HG02571 (cell line): Measurements from ENCODE around the gene RGCC.
"Not testable (repeated sequence)": the region's sequence is repeated elsewhere in the genome, so short reads cannot be mapped to it uniquely, and the experiment has no call there.

Experiments used
- ATAC-seq: cut with Tn5 transposase; IDR thresholded peaks from one replicate; pipeline ENCODE4 v1.9.1; 2021; ENCODE audit warnings: mild to moderate bottlenecking, moderate library complexity; ENCODE audit not compliant: unreplicated experiment

Gene RGCC

DNA sequence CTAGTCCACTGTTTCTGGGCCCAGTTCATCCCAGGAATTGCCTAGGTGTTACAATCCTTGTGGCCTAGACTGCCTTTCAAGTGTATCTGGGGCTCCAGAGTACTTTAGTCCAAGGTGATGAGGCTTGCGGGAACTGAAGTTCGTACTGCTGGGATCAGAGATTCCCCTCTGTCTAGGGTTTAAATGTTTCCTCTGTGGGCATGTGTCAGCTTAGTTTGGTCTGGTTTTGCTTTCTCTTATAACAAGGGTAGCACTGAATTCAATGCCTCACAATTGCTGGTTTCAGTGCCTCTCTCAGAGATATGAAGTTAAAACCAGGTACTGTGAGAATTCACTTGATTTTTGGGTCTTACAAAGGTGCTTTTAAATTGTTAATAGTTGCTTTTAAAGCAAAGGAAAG, 30.8 kb downstream of the RGCC start:
- ATAC-seq: no peak

GRCh38 chr13:41490371-41491015, 33.1 kb downstream of the RGCC start:
- ATAC-seq: no peak

GRCh38 chr13:41491436-41491835, 34.1 kb downstream of the RGCC start:
- no peak for ATAC-seq

GRCh38 chr13:41492432-41493260, 35.3 kb downstream of the RGCC start:
- no peak for ATAC-seq

- ATAC-seq: no peak
These were observed 36.9 kb downstream of the RGCC start for GRCh38 chr13:41494202-41494601.

DNA sequence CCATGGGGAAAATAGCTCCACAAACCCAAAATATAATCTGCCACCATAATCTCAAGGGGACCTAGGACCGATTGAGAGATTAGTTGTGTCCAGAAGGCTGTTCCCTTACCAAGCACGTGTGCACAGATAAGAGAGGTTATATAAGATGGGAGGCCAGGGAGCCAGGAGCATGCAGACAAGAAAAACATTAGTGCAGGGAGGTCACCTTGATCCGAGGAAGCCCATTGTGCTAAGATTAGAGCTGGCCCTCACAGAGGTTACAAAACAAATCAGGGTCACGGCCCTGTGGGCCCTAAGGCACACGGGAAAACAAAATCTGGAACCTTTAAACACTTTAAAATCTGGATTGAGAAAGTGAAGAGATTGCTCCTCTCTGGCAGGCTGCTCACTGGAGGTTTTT, 37.7 kb downstream of the RGCC start:
- ATAC-seq: no peak

- no peak for ATAC-seq
These were observed 39.3 kb downstream of the RGCC start for GRCh38 chr13:41496420-41497234.

GRCh38 chr13:41497436-41497835, 40.1 kb downstream of the RGCC start:
- ATAC-seq: no peak

DNA sequence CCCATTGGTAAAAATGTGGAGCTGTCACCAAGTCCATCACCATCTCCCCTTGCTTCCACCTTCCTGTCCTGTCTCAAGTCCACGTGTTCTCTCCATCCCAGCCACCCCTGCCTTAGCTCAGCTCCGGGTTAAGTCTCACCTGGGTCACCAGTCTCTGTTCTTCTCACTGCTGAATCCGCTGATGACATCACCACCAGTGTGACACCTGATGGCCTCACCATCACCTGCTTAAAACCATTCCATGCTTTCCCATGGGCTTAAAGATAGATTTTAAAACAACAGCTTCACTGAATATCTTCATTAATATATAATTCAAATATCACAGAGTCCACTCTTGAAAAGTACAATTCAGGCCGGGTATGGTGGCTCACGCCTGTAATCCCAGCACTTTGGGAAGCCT, 42.1 kb downstream of the RGCC start:
- ATAC-seq: no peak

GRCh38 chr13:41500511-41500910, 43.2 kb downstream of the RGCC start:
- no peak for ATAC-seq

GRCh38 chr13:41501281-41501680, 43.9 kb downstream of the RGCC start:
- ATAC-seq: no peak

- no peak for ATAC-seq
These were observed 44.7 kb downstream of the RGCC start for GRCh38 chr13:41502031-41502430.

- peak; percentile 75 for ATAC-seq
These were observed 45.3 kb downstream of the RGCC start for GRCh38 chr13:41502673-41503072.

- ATAC-seq: no peak
These were observed 46.0 kb downstream of the RGCC start for GRCh38 chr13:41503356-41503755.

DNA sequence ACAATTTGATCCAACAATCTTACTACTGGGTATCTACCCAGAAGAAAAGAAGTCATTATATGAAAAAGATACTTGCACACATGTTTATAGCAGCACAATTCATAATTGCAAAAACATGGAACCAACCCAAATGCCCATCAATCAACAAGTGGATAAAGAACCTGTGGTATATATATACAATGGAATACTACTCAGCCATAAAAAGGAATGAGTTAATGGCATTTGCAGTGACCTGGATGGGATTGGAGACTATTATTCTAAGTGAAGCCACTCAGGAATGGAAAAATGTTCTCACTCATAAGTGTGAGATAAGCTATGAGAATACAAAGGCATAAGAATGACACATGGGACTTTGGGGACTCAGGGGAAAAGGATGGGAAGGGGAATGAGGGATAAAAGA, 47.3 kb downstream of the RGCC start:
- ATAC-seq: not testable (repeated sequence)

DNA sequence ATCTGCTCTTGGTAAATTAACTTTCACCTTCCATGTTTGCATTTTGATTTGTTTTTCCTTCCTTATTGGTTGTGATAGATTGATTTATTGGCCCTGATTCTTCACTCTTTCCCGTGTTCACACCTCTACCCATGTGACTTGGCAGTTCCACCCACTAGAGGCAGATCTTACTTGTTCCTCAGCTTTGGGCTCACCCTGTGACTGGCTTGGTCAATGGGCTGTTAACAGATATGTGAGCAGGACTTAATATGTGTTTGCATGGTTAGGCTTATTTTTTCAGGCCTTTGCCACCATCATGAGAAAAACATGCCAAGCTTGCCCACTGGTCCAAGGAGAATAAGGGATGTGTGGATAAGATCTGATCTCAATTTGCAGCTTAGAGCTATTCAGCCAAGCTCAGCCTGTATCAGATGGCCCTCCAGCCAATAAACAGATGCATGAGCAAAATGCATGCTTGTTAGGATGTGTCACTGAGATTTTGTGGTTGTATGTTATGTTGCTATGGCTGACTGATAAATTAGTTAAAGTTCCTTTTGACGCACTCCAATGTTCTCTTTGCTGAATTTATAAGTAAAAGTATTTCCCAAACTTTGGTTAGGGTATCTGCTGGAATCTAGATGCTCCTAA, 48.0 kb downstream of the RGCC start:
- ATAC-seq: no peak

GRCh38 chr13:41506312-41506711, 49.0 kb downstream of the RGCC start:
- no peak for ATAC-seq

DNA sequence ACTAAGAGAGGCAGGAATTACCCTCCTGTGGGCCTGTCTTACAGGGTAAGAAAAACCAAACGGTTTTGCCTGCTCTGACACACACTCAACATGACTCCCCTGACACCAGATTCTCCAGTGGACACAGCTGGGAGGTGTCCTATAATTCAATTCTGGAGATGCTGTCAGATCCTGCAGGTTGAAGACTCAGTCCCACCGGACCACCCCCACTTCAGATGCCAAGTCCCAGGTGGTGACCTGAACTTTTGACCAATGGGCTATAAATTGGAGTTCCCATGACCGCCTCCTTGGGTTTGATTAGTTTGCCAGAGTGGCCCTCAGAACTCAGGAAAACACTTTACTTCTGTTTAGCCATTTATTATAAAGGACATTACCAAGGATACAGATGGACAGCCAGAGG, 52.6 kb downstream of the RGCC start:
- no peak for ATAC-seq

DNA sequence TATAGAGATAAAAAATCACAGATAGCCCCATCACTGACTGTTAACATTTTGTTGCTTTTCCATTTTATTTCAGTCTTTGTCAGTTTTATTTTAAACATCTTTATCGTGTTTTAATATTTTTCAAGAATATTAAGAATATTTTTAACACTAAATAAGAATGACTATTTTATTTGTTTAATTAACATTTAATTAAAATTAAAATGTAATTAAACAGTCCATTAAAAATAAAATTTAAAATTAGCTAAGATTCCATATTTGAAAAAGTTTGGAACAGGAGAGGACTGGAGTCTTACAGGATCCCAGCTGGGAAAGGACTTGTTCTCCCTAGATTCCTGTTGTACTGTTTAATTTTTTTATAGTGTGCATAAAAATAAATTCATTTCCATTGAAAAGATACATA, 54.5 kb downstream of the RGCC start:
- ATAC-seq: no peak

GRCh38 chr13:41512441-41512840, 55.1 kb downstream of the RGCC start:
- ATAC-seq: no peak

- ATAC-seq: no peak
These were observed 56.2 kb downstream of the RGCC start for GRCh38 chr13:41513600-41513999.
